Cardiac muscle cell (in vitro differentiated cells and primary cell): ENCODE data around the gene RELB. TPM values are rescaled to one million over a fixed set of nuclear protein-coding genes. Genes with fewer than 3 reads are reported as not detected.

ENCODE experiments used
- DNase-seq, 2 donors: peaks; one replicate each; pipeline versions ENCODE4 v3.0.0 to v3.0.0-alpha.2; 2010 to 2017; ENCODE audit warnings: low read depth in 1 of 2, low spot score in 1 of 2
- H3K27ac ChIP-seq: fragments of 200-600 bp; sonication (generic); 2 replicates; pipeline ENCODE4 v1.5.1; 2016
- H3K27me3 ChIP-seq: fragments of 200-600 bp; sonication (generic); 2 replicates; pipeline ENCODE4 v1.6.0; 2016; ENCODE audit warnings: control low read depth
- H3K36me3 ChIP-seq: fragments of 200-600 bp; sonication (generic); 2 replicates; pipeline ENCODE4 v1.5.1; 2016; ENCODE audit warnings: control low read depth
- H3K4me1 ChIP-seq: fragments of 200-600 bp; sonication (generic); 2 replicates; pipeline ENCODE4 v1.8.1; 2017; ENCODE audit warnings: low read depth, mild to moderate bottlenecking, mixed run types
- H3K4me3 ChIP-seq: fragments of 200-600 bp; sonication (generic); 2 replicates; pipeline ENCODE4 v1.5.1; 2016; ENCODE audit warnings: mild to moderate bottlenecking
- H3K9me3 ChIP-seq: fragments of 200-600 bp; sonication (generic); 2 replicates; pipeline ENCODE4 v1.5.1; 2017; ENCODE audit warnings: low read depth, mild to moderate bottlenecking, control low read depth
- polyA plus RNA-seq: library from polyadenylated mRNA; unstranded; fragments of >200 nt; fragmentation: Nextera tagmentation; extraction: Ambion mirVana; gene quantifications from 2 replicates; pipeline ENCODE4 v1.2.1, GENCODE V29; 2016
- total RNA-seq: library from RNA; depleted of rRNA; stranded (reverse); fragments of >200 nt; gene quantifications from 2 replicates; pipeline ENCODE4 v1.2.3, GENCODE V29; 2016
- TF ChIP-seq, protein P1 (sequence below): IDR thresholded peaks from 2 replicates; pipeline ENCODE4 v1.5.1; 2012; ENCODE audit warnings: low read depth, mild to moderate bottlenecking, low read length

The RELB gene
- total and polyA plus RNA-seq, 2 experiments from 2014 or later, result 1.3 to 3.1 TPM

DNA sequence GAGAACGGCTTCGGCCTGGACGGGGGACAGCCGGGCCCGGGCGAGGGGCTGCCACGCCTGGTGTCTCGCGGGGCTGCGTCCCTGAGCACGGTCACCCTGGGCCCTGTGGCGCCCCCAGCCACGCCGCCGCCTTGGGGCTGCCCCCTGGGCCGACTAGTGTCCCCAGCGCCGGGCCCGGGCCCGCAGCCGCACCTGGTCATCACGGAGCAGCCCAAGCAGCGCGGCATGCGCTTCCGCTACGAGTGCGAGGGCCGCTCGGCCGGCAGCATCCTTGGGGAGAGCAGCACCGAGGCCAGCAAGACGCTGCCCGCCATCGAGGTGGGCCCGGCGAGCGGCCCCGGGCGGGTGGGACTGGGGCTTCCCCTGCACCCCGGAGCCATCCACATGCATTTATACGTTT is 10.7 kb downstream of the RELB start:
- TF ChIP-seq, protein P1, sequence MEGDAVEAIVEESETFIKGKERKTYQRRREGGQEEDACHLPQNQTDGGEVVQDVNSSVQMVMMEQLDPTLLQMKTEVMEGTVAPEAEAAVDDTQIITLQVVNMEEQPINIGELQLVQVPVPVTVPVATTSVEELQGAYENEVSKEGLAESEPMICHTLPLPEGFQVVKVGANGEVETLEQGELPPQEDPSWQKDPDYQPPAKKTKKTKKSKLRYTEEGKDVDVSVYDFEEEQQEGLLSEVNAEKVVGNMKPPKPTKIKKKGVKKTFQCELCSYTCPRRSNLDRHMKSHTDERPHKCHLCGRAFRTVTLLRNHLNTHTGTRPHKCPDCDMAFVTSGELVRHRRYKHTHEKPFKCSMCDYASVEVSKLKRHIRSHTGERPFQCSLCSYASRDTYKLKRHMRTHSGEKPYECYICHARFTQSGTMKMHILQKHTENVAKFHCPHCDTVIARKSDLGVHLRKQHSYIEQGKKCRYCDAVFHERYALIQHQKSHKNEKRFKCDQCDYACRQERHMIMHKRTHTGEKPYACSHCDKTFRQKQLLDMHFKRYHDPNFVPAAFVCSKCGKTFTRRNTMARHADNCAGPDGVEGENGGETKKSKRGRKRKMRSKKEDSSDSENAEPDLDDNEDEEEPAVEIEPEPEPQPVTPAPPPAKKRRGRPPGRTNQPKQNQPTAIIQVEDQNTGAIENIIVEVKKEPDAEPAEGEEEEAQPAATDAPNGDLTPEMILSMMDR, result no peak
- H3K4me3 ChIP-seq, result no peak overlapping the region
- no peak for DNase-seq
- H3K27ac ChIP-seq, result no peak overlapping the region
- no peaks in the 10 kb centered on the region for H3K27me3 ChIP-seq
- no peaks in the 10 kb centered on the region for H3K4me1 ChIP-seq
- no peaks in the 10 kb centered on the region for H3K36me3 ChIP-seq
- H3K9me3 ChIP-seq, result no peaks in the 10 kb centered on the region

- TF ChIP-seq, protein P1, result peak; percentile 65
- no peaks in the 10 kb centered on the region for H3K9me3 ChIP-seq
- H3K27me3 ChIP-seq, result no peaks in the 10 kb centered on the region
- H3K4me1 ChIP-seq, result no peaks in the 10 kb centered on the region
- no peaks in the 10 kb centered on the region for H3K36me3 ChIP-seq
- peak; percentile 70 to 74 for DNase-seq
- no peak overlapping the region for H3K27ac ChIP-seq
- no peak overlapping the region for H3K4me3 ChIP-seq
Measured at GRCh38 chr19:45016388-45017314, 15.4 kb downstream of the RELB start.

DNA sequence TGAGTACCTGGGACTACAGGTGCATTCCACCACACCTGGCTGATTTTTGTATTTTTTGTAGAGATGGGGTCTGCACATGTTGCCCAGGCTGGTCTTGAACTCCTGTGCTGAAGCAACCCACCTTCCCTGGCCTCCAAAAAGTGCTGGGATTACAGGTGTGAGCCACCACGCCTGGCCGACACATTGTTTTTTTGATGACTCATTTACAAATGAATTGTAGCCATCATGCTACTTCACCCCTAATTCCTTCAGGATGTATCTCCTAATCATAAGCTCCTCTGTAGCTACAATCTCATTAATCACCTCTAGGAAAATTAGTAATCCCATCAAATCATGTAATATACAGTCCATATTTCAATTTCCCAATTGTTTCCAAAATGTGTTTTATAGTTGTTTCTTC is 17.9 kb downstream of the RELB start:
- Histone ChIP-seq H3K4me1 (no peaks in the 10 kb centered on the region), H3K27ac (no peak overlapping the region), H3K9me3 (no peaks in the 10 kb centered on the region), H3K27me3 (no peaks in the 10 kb centered on the region), H3K4me3 (no peak overlapping the region), H3K36me3 (no peaks in the 10 kb centered on the region)
- TF ChIP-seq, protein P1, result no peak
- no peak for DNase-seq

GRCh38 chr19:45020071-45020470 is 18.8 kb downstream of the RELB start:
- TF ChIP-seq, protein P1, result no peak
- no peaks in the 10 kb centered on the region for H3K9me3 ChIP-seq
- H3K4me1 ChIP-seq, result no peaks in the 10 kb centered on the region
- no peak overlapping the region for H3K27ac ChIP-seq
- no peak overlapping the region for H3K4me3 ChIP-seq
- no peaks in the 10 kb centered on the region for H3K27me3 ChIP-seq
- no peak for DNase-seq
- H3K36me3 ChIP-seq, result no peaks in the 10 kb centered on the region

DNA sequence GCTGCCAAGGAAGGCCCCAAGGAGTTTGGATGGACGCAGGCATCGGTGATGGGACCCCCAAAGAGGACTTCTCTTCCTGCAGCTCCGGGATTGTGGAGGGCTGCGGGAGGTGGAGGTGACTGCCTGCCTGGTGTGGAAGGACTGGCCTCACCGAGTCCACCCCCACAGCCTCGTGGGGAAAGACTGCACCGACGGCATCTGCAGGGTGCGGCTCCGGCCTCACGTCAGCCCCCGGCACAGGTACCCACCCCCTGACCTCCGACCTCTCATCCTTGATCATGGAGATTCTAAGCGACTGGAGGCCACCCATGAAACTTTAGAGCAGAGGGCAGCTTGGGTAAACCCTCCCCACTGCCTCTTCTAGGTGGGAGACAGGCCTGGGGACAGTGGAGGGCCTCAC is 20.7 kb downstream of the RELB start:
- Histone ChIP-seq H3K4me1 (no peaks in the 10 kb centered on the region), H3K4me3 (no peak overlapping the region), H3K36me3 (no peaks in the 10 kb centered on the region), H3K9me3 (no peaks in the 10 kb centered on the region), H3K27ac (no peak overlapping the region), H3K27me3 (no peaks in the 10 kb centered on the region)
- TF ChIP-seq, protein P1, result no peak
- no peak for DNase-seq
